ENCODE data around the gene ORC5. TPM values are rescaled to one million over a fixed set of nuclear protein-coding genes. Genes with fewer than 3 reads are reported as not detected.

ORC5 gene
- polyA plus RNA-seq, 3 donors: 2.8 to 7.9 (median 7.0) TPM

DNA sequence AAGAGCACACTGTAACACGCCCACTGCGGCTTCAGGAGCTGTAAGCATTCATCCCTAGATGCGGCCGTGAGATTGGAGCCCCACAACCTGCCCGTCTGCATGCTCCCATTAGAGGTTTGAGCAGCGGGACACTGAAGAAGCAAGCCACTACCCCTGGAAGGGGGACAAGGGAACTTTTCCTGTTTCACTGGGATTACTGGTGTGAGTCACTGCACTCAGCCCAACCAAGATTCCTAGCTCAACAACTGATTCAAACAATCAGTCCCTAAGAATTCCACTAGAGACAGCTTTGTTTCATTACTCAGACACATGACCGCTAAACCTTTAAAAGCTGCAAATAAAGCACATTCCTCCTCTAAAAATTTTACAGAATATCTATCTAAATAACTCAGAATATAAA lies 69.8 kb downstream of the ORC5 start:
- H3K4me1 Mint-ChIP-seq: no peaks in the 10 kb centered on the region
- Histone ChIP-seq H3K79me2 (ENCODE audit: insufficient read depth, low read length) (no peaks in the 10 kb centered on the region), H3K9ac (ENCODE audit: insufficient read depth, low read length, poor library complexity, severe bottlenecking) (no peak overlapping the region), H2AFZ (ENCODE audit: insufficient read depth, low read depth, low read length, poor library complexity, severe bottlenecking) (no peak overlapping the region), H3K4me1 (ENCODE audit: control insufficient read depth in 1 of 2, insufficient read depth in 2 of 2, low read length in 2 of 2) (no peaks in the 10 kb centered on the region), H3K27ac (ENCODE audit: low read depth in 1 of 2, low read length in 2 of 2) (no peak overlapping the region), H3K4me2 (replicated peaks; ENCODE audit: extremely low read depth, low read length, poor library complexity, severe bottlenecking) (no peak overlapping the region), H3K27me3 (ENCODE audit: control insufficient read depth in 2 of 2, insufficient read depth in 2 of 2, low read length in 2 of 2) (no peaks in the 10 kb centered on the region), H3K4me3 (replicated peaks in 1 of 3; ENCODE audit: low read depth in 2 of 3, low read length in 3 of 3) (no peak overlapping the region), H3K9me3 (replicated peaks in 1 of 2; ENCODE audit: control insufficient read depth in 1 of 2, insufficient read depth in 1 of 2, low read length in 2 of 2) (no peaks in the 10 kb centered on the region), H4K20me1 (ENCODE audit: insufficient read depth, low read length) (no peaks in the 10 kb centered on the region), H3K36me3 (replicated peaks in 1 of 2; ENCODE audit: control insufficient read depth in 1 of 2, insufficient read depth in 2 of 2, low read length in 2 of 2) (peaks cover 23 to 61% of the 10 kb centered on the region in 2 donors)
- 100% methylated on average over 3 of the region's 7 CpGs for WGBS (ENCODE audit: insufficient coverage)
- intact Hi-C loops (cut with micrococcal nuclease): no loop called here
- DNase-seq: no peak
- no peaks in the 10 kb centered on the region for H3K27me3 Mint-ChIP-seq (ENCODE audit: low read depth in 3 of 3)
- H3K27ac Mint-ChIP-seq: no peak overlapping the region
- TF ChIP-seq CTCF (IDR thresholded peaks at IDR 0.05): no peak
- H3K36me3 Mint-ChIP-seq: peaks cover 28 to 46% of the 10 kb centered on the region in 2 donors
- H3K9me3 Mint-ChIP-seq: no peaks in the 10 kb centered on the region
- H3K4me3 Mint-ChIP-seq: no peak overlapping the region

DNA sequence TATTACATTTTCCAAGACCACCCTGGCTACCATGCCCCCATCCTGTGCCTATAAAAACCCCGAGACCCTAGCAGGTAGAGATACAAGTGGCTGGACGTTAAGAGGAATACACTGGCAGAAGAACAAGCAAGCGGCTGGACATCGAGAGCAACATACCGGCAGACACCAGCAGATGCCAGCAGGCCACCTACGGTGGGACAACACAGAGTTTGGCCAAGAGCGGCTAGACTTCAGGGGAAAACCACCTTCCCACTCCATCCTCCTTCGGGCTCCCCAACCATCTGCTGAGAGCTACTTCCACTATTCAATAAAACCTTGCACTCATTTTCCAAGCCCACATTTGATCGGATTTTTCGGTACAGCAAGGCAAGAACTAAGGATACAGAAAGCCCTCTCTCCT lies 70.3 kb downstream of the ORC5 start:
- intact Hi-C loops (cut with micrococcal nuclease): no loop called here
- Histone ChIP-seq H3K9me3 (replicated peaks in 1 of 2; ENCODE audit: control insufficient read depth in 1 of 2, insufficient read depth in 1 of 2, low read length in 2 of 2) (no peaks in the 10 kb centered on the region), H3K27ac (ENCODE audit: low read depth in 1 of 2, low read length in 2 of 2) (no peak overlapping the region), H3K79me2 (ENCODE audit: insufficient read depth, low read length) (no peaks in the 10 kb centered on the region), H3K4me3 (replicated peaks in 1 of 3; ENCODE audit: low read depth in 2 of 3, low read length in 3 of 3) (no peak overlapping the region), H3K4me1 (ENCODE audit: control insufficient read depth in 1 of 2, insufficient read depth in 2 of 2, low read length in 2 of 2) (no peaks in the 10 kb centered on the region), H3K4me2 (replicated peaks; ENCODE audit: extremely low read depth, low read length, poor library complexity, severe bottlenecking) (no peak overlapping the region), H3K27me3 (ENCODE audit: control insufficient read depth in 2 of 2, insufficient read depth in 2 of 2, low read length in 2 of 2) (no peaks in the 10 kb centered on the region), H3K36me3 (replicated peaks in 1 of 2; ENCODE audit: control insufficient read depth in 1 of 2, insufficient read depth in 2 of 2, low read length in 2 of 2) (peaks cover 28 to 66% of the 10 kb centered on the region in 2 donors), H2AFZ (ENCODE audit: insufficient read depth, low read depth, low read length, poor library complexity, severe bottlenecking) (no peak overlapping the region), H4K20me1 (ENCODE audit: insufficient read depth, low read length) (no peaks in the 10 kb centered on the region), H3K9ac (ENCODE audit: insufficient read depth, low read length, poor library complexity, severe bottlenecking) (no peak overlapping the region)
- DNase-seq: no peak
- 97% methylated on average over 7 of the region's 10 CpGs for WGBS (ENCODE audit: insufficient coverage)
- Mint-ChIP-seq H3K9me3 (no peaks in the 10 kb centered on the region), H3K4me3 (no peak overlapping the region), H3K4me1 (no peaks in the 10 kb centered on the region), H3K36me3 (peaks cover 25 to 44% of the 10 kb centered on the region in 2 donors), H3K27ac (peak overlapping the region in 1 of 7 donors; percentile 21), H3K27me3 (ENCODE audit: low read depth in 3 of 3) (no peaks in the 10 kb centered on the region)
- TF ChIP-seq CTCF (IDR thresholded peaks at IDR 0.05): no peak
